HEK293T (cell line): ENCODE measurements around the gene PDIA6.

Experiments
- CTCF ChIA-PET: fragments of 350-600 bp; formaldehyde crosslinking; extraction: SDS; loops from one replicate; lab custom pipeline; 2021; ENCODE audit warnings: antibody characterized with exemption, inconsistent platforms; lab: Yijun Ruan, JAX
- POLR2A ChIA-PET: fragments of 350-600 bp; formaldehyde crosslinking; extraction: SDS; loops from one replicate; lab custom pipeline; 2020; ENCODE audit warnings: antibody characterized with exemption, inconsistent platforms; lab: Yijun Ruan, JAX
- DNase-seq: peaks from one replicate; pipeline ENCODE4 v3.0.0; 2012; ENCODE audit warnings: mixed read lengths; ENCODE audit errors: extremely low spot score
- ARNT ChIP-seq: fragments of 450-650 bp; IDR thresholded peaks from 2 replicates; pipeline ENCODE4 v1.6.1; 2017; ENCODE audit warnings: mild to moderate bottlenecking
- BHLHE40 ChIP-seq: fragments of 450-650 bp; IDR thresholded peaks from 2 replicates; pipeline ENCODE4 v1.6.1; 2016; ENCODE audit warnings: mild to moderate bottlenecking, moderate library complexity, borderline replicate concordance
- CTBP1 ChIP-seq: fragments of 450-650 bp; IDR thresholded peaks from 2 replicates; pipeline ENCODE4 v1.6.1; 2016; ENCODE audit warnings: borderline replicate concordance
- ELF4 ChIP-seq: fragments of 450-650 bp; IDR thresholded peaks from 2 replicates; pipeline ENCODE4 v1.6.1; 2017; ENCODE audit warnings: antibody characterized with exemption
- FOXA1 ChIP-seq: fragments of 450-650 bp; IDR thresholded peaks from 2 replicates; pipeline ENCODE4 v1.6.1; 2016; ENCODE audit warnings: mild to moderate bottlenecking
- FOXK2 ChIP-seq: fragments of 450-650 bp; IDR thresholded peaks from 2 replicates; pipeline ENCODE4 v1.6.1; 2016; ENCODE audit warnings: mild to moderate bottlenecking
- FOXM1 ChIP-seq: fragments of 450-650 bp; IDR thresholded peaks from 2 replicates; pipeline ENCODE4 v1.6.1; 2017; ENCODE audit warnings: mild to moderate bottlenecking, borderline replicate concordance
- HDGF ChIP-seq: fragments of 450-650 bp; IDR thresholded peaks from 2 replicates; pipeline ENCODE4 v1.6.1; 2017; ENCODE audit warnings: antibody characterized with exemption, borderline replicate concordance
- L3MBTL2 ChIP-seq: fragments of 450-650 bp; conservative IDR thresholded peaks from 2 replicates; pipeline ENCODE4 v1.6.1; 2016; ENCODE audit warnings: mild to moderate bottlenecking
- LEF1 ChIP-seq: fragments of 450-650 bp; IDR thresholded peaks from 2 replicates; pipeline ENCODE4 v1.6.1; 2017; ENCODE audit warnings: mild to moderate bottlenecking, borderline replicate concordance
- NFRKB ChIP-seq: fragments of 450-650 bp; IDR thresholded peaks from 2 replicates; pipeline ENCODE4 v1.6.1; 2016; ENCODE audit warnings: mild to moderate bottlenecking, moderate library complexity
- PKNOX1 ChIP-seq: fragments of 450-650 bp; IDR thresholded peaks from 2 replicates; pipeline ENCODE4 v1.6.1; 2016
- SP1 ChIP-seq: fragments of 450-650 bp; IDR thresholded peaks from 2 replicates; pipeline ENCODE4 v1.6.1; 2017
- SUZ12 ChIP-seq: fragments of 450-650 bp; IDR thresholded peaks from 2 replicates; pipeline ENCODE4 v1.6.1; 2016; ENCODE audit warnings: mild to moderate bottlenecking
- TARDBP ChIP-seq: fragments of 450-650 bp; IDR thresholded peaks from 2 replicates; pipeline ENCODE4 v1.6.1; 2016
- ZNF384 ChIP-seq: fragments of 450-650 bp; IDR thresholded peaks from 2 replicates; pipeline ENCODE4 v1.6.1; 2016

Gene PDIA6

GRCh38 chr2:10771786-10772185, 40.8 kb downstream of the PDIA6 start:
- CTCF ChIA-PET = no interaction called here
- POLR2A ChIA-PET = no interaction called here
- TF ChIP-seq SP1 = no peak
- no peak for TF ChIP-seq FOXK2
- TF ChIP-seq FOXA1 = no peak
- no peak for TF ChIP-seq ZNF384
- TF ChIP-seq FOXM1 = no peak
- TF ChIP-seq NFRKB = no peak
- TF ChIP-seq TARDBP = no peak
- TF ChIP-seq CTBP1 = no peak
- TF ChIP-seq L3MBTL2 = no peak
- TF ChIP-seq PKNOX1 = no peak
- TF ChIP-seq SUZ12 = no peak
- TF ChIP-seq HDGF = no peak
- TF ChIP-seq ARNT = no peak
- no peak for DNase-seq

- TF ChIP-seq HDGF (no peak), L3MBTL2 (no peak), ZNF384 (no peak), CTBP1 (no peak), ARNT (no peak), SP1 (no peak), SUZ12 (no peak), NFRKB (no peak), FOXK2 (no peak), PKNOX1 (no peak), LEF1 (no peak), FOXM1 (no peak), FOXA1 (no peak), ELF4 (no peak), BHLHE40 (no peak), TARDBP (no peak)
- ChIA-PET POLR2A (no interaction called here), CTCF (interaction anchor here (0.5 kb wide), 1 partner anchor 17 kb away, joined by 6 read pairs; no protein-coding TSS in a partner anchor)
- DNase-seq = no peak
Measured at GRCh38 chr2:10770956-10771750, 41.4 kb downstream of the PDIA6 start.

GRCh38 chr2:10768063-10768507, 44.5 kb downstream of the PDIA6 start:
- ChIA-PET POLR2A (no interaction called here), CTCF (no interaction called here)
- no peak for DNase-seq
- TF ChIP-seq ELF4 (no peak), FOXM1 (no peak), LEF1 (no peak), PKNOX1 (no peak), ZNF384 (no peak), SP1 (no peak), FOXK2 (no peak)

- TF ChIP-seq SP1 (no peak), ARNT (no peak), FOXK2 (no peak), BHLHE40 (no peak), NFRKB (no peak), LEF1 (no peak), FOXM1 (no peak), L3MBTL2 (no peak), ZNF384 (no peak), PKNOX1 (no peak), CTBP1 (no peak), FOXA1 (no peak), HDGF (no peak), ELF4 (no peak)
- POLR2A ChIA-PET = no interaction called here
- no peak for DNase-seq
- CTCF ChIA-PET = interaction anchor here (0.8 kb wide), 1 partner anchor 67 kb away, joined by 3 read pairs; no protein-coding TSS in a partner anchor
Measured at GRCh38 chr2:10765914-10766313, 46.7 kb downstream of the PDIA6 start.

- ChIA-PET CTCF (no interaction called here), POLR2A (no interaction called here)
- DNase-seq = no peak
- TF ChIP-seq LEF1 = no peak
- TF ChIP-seq ARNT = no peak
- no peak for TF ChIP-seq SUZ12
- TF ChIP-seq L3MBTL2 = no peak
- no peak for TF ChIP-seq FOXM1
- no peak for TF ChIP-seq CTBP1
- no peak for TF ChIP-seq FOXA1
- no peak for TF ChIP-seq TARDBP
- no peak for TF ChIP-seq ZNF384
- no peak for TF ChIP-seq NFRKB
Measured at GRCh38 chr2:10765461-10765860, 47.1 kb downstream of the PDIA6 start.
